ENCODE measurements around the gene LPAR1. TPM values are rescaled to one million over a fixed set of nuclear protein-coding genes. Genes with fewer than 3 reads are reported as not detected.
A peak's percentile ranks its signal among the peaks of the same experiment; 100 is the strongest.

The LPAR1 gene
- total and polyA plus RNA-seq, 4 experiments from 2014 or later: 0.12 TPM; not detected in 3

- Mint-ChIP-seq H3K27ac (no peak overlapping the region), H3K4me1 (no peaks in the 10 kb centered on the region), H3K4me3 (no peak overlapping the region), H3K36me3 (no peaks in the 10 kb centered on the region), H3K9me3 (peaks cover 0 to 14% (median 3%) of the 10 kb centered on the region in 8 donors), H3K27me3 (no peaks in the 10 kb centered on the region)
- Histone ChIP-seq H3K4me1 (ENCODE audit: insufficient read depth, low read length) (no peaks in the 10 kb centered on the region), H3K27me3 (ENCODE audit: insufficient read depth, low read length) (no peaks in the 10 kb centered on the region), H3K27ac (ENCODE audit: low read depth, low read length) (no peak overlapping the region), H3K36me3 (ENCODE audit: insufficient read depth, low read length) (no peaks in the 10 kb centered on the region), H3K4me3 (ENCODE audit: low read length in 2 of 2) (no peak overlapping the region), H3K9me3 (ENCODE audit: control insufficient read depth in 1 of 2, low read length in 2 of 2) (no peaks in the 10 kb centered on the region)
- ChIA-PET CTCF (ENCODE audit: partially characterized antibody) (no interaction called here), POLR2A (ENCODE audit: partially characterized antibody) (no interaction called here)
- DNase-seq: no peak
- intact Hi-C loops (cut with micrococcal nuclease): no loop called here
Measured at GRCh38 chr9:110969971-110970386, 68.3 kb downstream of the LPAR1 start.

GRCh38 chr9:110968096-110968495 is 70.2 kb downstream of the LPAR1 start:
- ChIA-PET CTCF (ENCODE audit: partially characterized antibody) (no interaction called here), POLR2A (ENCODE audit: partially characterized antibody) (no interaction called here)
- Mint-ChIP-seq H3K4me3 (no peak overlapping the region), H3K27ac (no peak overlapping the region), H3K4me1 (no peaks in the 10 kb centered on the region), H3K9me3 (peaks cover 0 to 15% (median 3%) of the 10 kb centered on the region in 8 donors), H3K27me3 (no peaks in the 10 kb centered on the region), H3K36me3 (no peaks in the 10 kb centered on the region)
- no peaks in the 10 kb centered on the region for H3K4me1 ChIP-seq (ENCODE audit: insufficient read depth, low read length)
- H3K27me3 ChIP-seq (ENCODE audit: insufficient read depth, low read length): no peaks in the 10 kb centered on the region
- H3K36me3 ChIP-seq (ENCODE audit: insufficient read depth, low read length): no peaks in the 10 kb centered on the region
- no peak overlapping the region for H3K4me3 ChIP-seq (ENCODE audit: low read length in 2 of 2)
- no peaks in the 10 kb centered on the region for H3K9me3 ChIP-seq (ENCODE audit: control insufficient read depth in 1 of 2, low read length in 2 of 2)
- no peak for DNase-seq
- intact Hi-C loops (cut with micrococcal nuclease): no loop called here
- H3K27ac ChIP-seq (ENCODE audit: low read depth, low read length): no peak overlapping the region

DNA sequence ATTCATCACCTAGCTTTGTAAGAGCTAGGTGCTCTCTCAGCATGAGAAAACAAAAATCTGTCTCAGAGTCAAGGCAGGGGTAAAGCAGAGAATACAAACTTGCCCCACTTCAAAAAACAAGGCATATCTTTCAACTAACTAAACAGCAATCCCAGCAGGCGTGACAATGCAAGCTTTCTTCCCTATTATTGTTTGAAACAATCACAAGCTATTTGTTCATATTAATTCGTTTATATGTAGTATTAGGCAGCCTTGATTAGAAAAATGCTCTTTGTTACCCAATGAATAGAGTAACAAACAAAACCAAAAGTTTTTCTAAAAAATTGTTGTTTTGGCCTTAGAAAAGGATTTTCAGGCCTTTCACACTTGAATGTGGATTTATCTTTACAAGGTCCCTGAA is 71.1 kb downstream of the LPAR1 start:
- no peak for DNase-seq
- H3K4me3 Mint-ChIP-seq: no peak overlapping the region
- H3K27me3 ChIP-seq (ENCODE audit: insufficient read depth, low read length): no peaks in the 10 kb centered on the region
- H3K36me3 ChIP-seq (ENCODE audit: insufficient read depth, low read length): no peaks in the 10 kb centered on the region
- H3K4me1 ChIP-seq (ENCODE audit: insufficient read depth, low read length): no peaks in the 10 kb centered on the region
- ChIA-PET POLR2A (ENCODE audit: partially characterized antibody) (no interaction called here), CTCF (ENCODE audit: partially characterized antibody) (no interaction called here)
- H3K27me3 Mint-ChIP-seq: no peaks in the 10 kb centered on the region
- no peak overlapping the region for H3K27ac ChIP-seq (ENCODE audit: low read depth, low read length)
- peaks cover 0 to 15% (median 3%) of the 10 kb centered on the region in 8 donors for H3K9me3 Mint-ChIP-seq
- no peaks in the 10 kb centered on the region for H3K9me3 ChIP-seq (ENCODE audit: control insufficient read depth in 1 of 2, low read length in 2 of 2)
- intact Hi-C loops (cut with micrococcal nuclease): no loop called here
- H3K27ac Mint-ChIP-seq: no peak overlapping the region
- no peaks in the 10 kb centered on the region for H3K36me3 Mint-ChIP-seq
- no peaks in the 10 kb centered on the region for H3K4me1 Mint-ChIP-seq
- H3K4me3 ChIP-seq (ENCODE audit: low read length in 2 of 2): no peak overlapping the region

DNA sequence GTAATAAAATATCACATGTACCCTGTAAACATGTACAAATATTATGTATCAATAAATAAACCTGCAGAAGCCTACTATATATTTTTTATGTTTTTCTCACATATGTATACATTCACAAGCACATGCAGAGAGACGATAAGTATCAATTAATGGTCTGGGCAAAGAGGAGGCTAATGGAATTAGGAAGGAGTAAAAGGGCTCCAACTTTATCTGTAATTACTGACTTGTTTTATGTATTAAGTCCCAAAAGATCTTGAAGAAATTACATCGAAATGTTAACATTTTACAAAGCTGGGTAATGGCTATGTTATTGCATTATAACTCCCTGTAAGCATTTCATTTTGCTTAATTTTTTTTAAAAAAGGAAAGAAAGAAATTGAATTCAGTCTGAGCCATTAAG is 78.0 kb downstream of the LPAR1 start:
- no peak overlapping the region for H3K4me3 Mint-ChIP-seq
- Histone ChIP-seq H3K4me3 (ENCODE audit: low read length in 2 of 2) (no peak overlapping the region), H3K27ac (ENCODE audit: low read depth, low read length) (no peak overlapping the region), H3K9me3 (ENCODE audit: control insufficient read depth in 1 of 2, low read length in 2 of 2) (no peaks in the 10 kb centered on the region), H3K4me1 (ENCODE audit: insufficient read depth, low read length) (no peaks in the 10 kb centered on the region), H3K36me3 (ENCODE audit: insufficient read depth, low read length) (no peaks in the 10 kb centered on the region), H3K27me3 (ENCODE audit: insufficient read depth, low read length) (no peaks in the 10 kb centered on the region)
- peaks cover 3 to 29% (median 10%) of the 10 kb centered on the region in 8 donors for H3K9me3 Mint-ChIP-seq
- no peaks in the 10 kb centered on the region for H3K36me3 Mint-ChIP-seq
- intact Hi-C loops (cut with micrococcal nuclease): no loop called here
- ChIA-PET POLR2A (ENCODE audit: partially characterized antibody) (no interaction called here), CTCF (ENCODE audit: partially characterized antibody) (no interaction called here)
- H3K27me3 Mint-ChIP-seq: no peaks in the 10 kb centered on the region
- no peaks in the 10 kb centered on the region for H3K4me1 Mint-ChIP-seq
- DNase-seq: no peak
- H3K27ac Mint-ChIP-seq: no peak overlapping the region

- no peak overlapping the region for H3K4me3 ChIP-seq (ENCODE audit: low read length in 2 of 2)
- H3K9me3 Mint-ChIP-seq: peaks cover 7 to 38% (median 17%) of the 10 kb centered on the region in 8 donors
- CTCF ChIA-PET (ENCODE audit: partially characterized antibody): no interaction called here
- no peaks in the 10 kb centered on the region for H3K4me1 ChIP-seq (ENCODE audit: insufficient read depth, low read length)
- H3K4me3 Mint-ChIP-seq: no peak overlapping the region
- no peak overlapping the region for H3K27ac Mint-ChIP-seq
- POLR2A ChIA-PET (ENCODE audit: partially characterized antibody): no interaction called here
- no peak for DNase-seq
- H3K4me1 Mint-ChIP-seq: no peaks in the 10 kb centered on the region
- H3K36me3 ChIP-seq (ENCODE audit: insufficient read depth, low read length): no peaks in the 10 kb centered on the region
- no peaks in the 10 kb centered on the region for H3K9me3 ChIP-seq (ENCODE audit: control insufficient read depth in 1 of 2, low read length in 2 of 2)
- intact Hi-C loops (cut with micrococcal nuclease): no loop called here
- H3K27me3 ChIP-seq (ENCODE audit: insufficient read depth, low read length): no peaks in the 10 kb centered on the region
- H3K27ac ChIP-seq (ENCODE audit: low read depth, low read length): no peak overlapping the region
- no peaks in the 10 kb centered on the region for H3K36me3 Mint-ChIP-seq
- H3K27me3 Mint-ChIP-seq: no peaks in the 10 kb centered on the region
Measured at GRCh38 chr9:110958847-110959246, 79.4 kb downstream of the LPAR1 start.

DNA sequence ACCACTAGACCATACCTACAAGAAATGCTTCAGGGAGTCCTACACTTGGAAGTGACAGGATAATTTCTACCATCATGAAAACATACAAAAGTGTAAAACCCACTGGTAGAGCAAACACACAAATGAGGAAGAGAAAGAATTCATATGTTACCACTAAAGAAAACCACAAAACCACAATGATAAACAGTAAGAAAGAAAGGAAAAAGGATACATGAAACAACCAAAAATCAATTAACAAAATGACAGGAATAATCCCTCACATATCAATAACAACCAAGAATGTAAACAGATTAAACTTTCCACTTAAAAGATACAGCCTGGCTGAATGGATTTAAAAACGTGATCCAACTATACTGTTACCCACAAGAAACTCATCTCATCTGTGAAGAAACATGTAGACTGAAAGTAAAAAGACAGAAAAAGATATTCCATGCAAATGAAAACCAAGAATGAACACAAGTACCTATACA is 83.4 kb downstream of the LPAR1 start:
- CTCF ChIA-PET (ENCODE audit: partially characterized antibody): no interaction called here

DNA sequence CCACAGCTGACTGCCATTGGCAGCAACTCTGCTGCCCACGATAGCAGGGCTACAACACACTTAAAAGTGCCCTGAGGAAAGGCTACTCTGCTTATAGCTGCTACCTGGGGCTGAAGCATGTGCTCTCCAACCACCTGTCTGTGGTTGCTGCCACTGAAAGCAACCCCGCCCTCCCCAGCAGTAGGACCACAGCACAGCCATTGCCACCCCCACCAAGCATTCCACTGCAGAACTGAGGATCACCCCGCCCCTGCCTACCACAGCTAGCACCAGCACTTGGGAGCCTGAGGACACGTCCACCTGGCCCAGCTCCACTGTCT is 85.8 kb downstream of the LPAR1 start:
- no peak for DNase-seq
- H3K27me3 Mint-ChIP-seq: no peaks in the 10 kb centered on the region
- no peak overlapping the region for H3K4me3 ChIP-seq (ENCODE audit: low read length in 2 of 2)
- no peaks in the 10 kb centered on the region for H3K4me1 Mint-ChIP-seq
- peak overlapping the region in 1 of 8 donors; percentile 15 for H3K4me3 Mint-ChIP-seq
- no peaks in the 10 kb centered on the region for H3K4me1 ChIP-seq (ENCODE audit: insufficient read depth, low read length)
- intact Hi-C loops (cut with micrococcal nuclease): no loop called here
- no peaks in the 10 kb centered on the region for H3K36me3 ChIP-seq (ENCODE audit: insufficient read depth, low read length)
- no peak overlapping the region for H3K27ac Mint-ChIP-seq
- H3K27ac ChIP-seq (ENCODE audit: low read depth, low read length): no peak overlapping the region
- H3K27me3 ChIP-seq (ENCODE audit: insufficient read depth, low read length): no peaks in the 10 kb centered on the region
- peaks cover 3 to 48% (median 21%) of the 10 kb centered on the region in 8 donors for H3K9me3 Mint-ChIP-seq
- no peaks in the 10 kb centered on the region for H3K9me3 ChIP-seq (ENCODE audit: control insufficient read depth in 1 of 2, low read length in 2 of 2)
- H3K36me3 Mint-ChIP-seq: no peaks in the 10 kb centered on the region
- POLR2A ChIA-PET (ENCODE audit: partially characterized antibody): no interaction called here
- CTCF ChIA-PET (ENCODE audit: partially characterized antibody): no interaction called here

More for the DNA sequence above, 83.4 kb downstream of the LPAR1 start:
- Histone ChIP-seq H3K27ac (ENCODE audit: low read depth, low read length) (no peak overlapping the region), H3K27me3 (ENCODE audit: insufficient read depth, low read length) (no peaks in the 10 kb centered on the region), H3K9me3 (ENCODE audit: control insufficient read depth in 1 of 2, low read length in 2 of 2) (no peaks in the 10 kb centered on the region), H3K4me3 (ENCODE audit: low read length in 2 of 2) (no peak overlapping the region), H3K36me3 (ENCODE audit: insufficient read depth, low read length) (no peaks in the 10 kb centered on the region), H3K4me1 (ENCODE audit: insufficient read depth, low read length) (no peaks in the 10 kb centered on the region)
- H3K36me3 Mint-ChIP-seq: no peaks in the 10 kb centered on the region
- H3K27me3 Mint-ChIP-seq: no peaks in the 10 kb centered on the region
- H3K4me3 Mint-ChIP-seq: no peak overlapping the region
- POLR2A ChIA-PET (ENCODE audit: partially characterized antibody): no interaction called here
- H3K4me1 Mint-ChIP-seq: no peaks in the 10 kb centered on the region
- H3K9me3 Mint-ChIP-seq: peaks cover 7 to 61% (median 30%) of the 10 kb centered on the region in 8 donors
- intact Hi-C loops (cut with micrococcal nuclease): no loop called here
- DNase-seq: no peak
- H3K27ac Mint-ChIP-seq: no peak overlapping the region

Data from CD4-positive, alpha-beta memory T cell (primary cell).